Activated CD8-positive, alpha-beta memory T cell treated with anti-CD3 and anti-CD28 coated beads, Interleukin-2, amount 50 U/mL, for 1 hour (primary cell): ENCODE data around the gene GLS.
"Not testable (repeated sequence)": the region's sequence is repeated elsewhere in the genome, so short reads cannot be mapped to it uniquely, and the experiment has no call there.

Experiments
- DNase-seq: peaks from one replicate; pipeline ENCODE4 v3.0.0-alpha.2; 2020; ENCODE audit errors: extremely low read depth

The GLS gene

DNA sequence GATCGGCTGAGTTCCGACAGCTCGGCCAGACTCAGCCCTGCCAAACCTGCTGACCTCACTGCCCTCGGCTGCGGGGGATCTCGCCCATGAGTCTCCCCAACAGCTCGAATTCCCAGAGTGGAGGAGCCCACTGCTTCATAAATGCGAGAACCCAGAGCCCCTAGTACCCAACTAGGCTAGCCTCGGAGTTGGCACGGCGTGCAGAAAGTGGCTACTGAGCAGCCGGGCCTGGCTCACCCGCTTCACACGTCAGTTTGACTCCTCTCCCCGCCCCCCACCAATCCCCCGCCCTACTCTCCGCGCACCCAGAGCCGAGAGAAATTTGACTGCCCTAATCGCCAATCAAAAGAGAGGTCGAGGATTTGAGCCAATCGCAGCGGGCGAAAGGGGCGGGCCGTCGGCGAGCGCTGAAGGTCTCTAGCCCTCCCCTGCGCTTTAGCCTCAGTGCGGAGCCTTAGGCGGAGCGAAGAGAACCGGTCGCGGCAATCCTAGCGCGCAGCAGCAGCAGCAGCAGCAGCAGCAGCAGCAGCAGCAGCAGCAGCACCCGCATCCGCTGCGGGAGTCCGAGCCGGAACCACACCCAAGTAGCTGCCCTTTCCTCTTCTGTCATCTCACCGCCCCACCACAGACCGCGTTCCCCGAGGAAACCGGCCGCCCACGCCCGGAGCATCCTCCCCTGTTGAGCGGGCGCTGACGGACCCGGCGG lies at the start of gene GLS:
Gene GLS (plus strand): TSS at position 444 of the 706 bp plus-strand sequence. CDS start 264 bp downstream, outside the sequence.
- peak; percentile 95 for DNase-seq

DNA sequence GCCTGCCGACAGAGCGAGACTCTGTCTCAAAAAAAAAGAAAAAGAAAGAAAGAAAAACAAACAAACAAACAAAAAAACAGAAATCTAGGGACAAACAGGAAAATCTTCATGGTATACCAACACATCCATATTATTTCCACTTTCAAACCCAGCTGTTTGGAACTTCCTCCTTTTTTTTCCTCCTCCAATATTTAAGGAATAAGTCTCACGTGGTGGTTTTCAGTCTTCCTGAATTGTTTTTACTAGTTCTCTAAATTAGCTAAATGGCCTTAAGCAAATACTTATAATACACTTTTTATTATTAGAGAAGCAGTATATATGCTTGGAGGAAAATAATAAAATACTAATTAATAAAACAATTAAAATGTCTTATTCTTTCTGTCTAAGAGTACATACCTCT lies 48.7 kb upstream of the GLS start:
- DNase-seq: no peak

DNA sequence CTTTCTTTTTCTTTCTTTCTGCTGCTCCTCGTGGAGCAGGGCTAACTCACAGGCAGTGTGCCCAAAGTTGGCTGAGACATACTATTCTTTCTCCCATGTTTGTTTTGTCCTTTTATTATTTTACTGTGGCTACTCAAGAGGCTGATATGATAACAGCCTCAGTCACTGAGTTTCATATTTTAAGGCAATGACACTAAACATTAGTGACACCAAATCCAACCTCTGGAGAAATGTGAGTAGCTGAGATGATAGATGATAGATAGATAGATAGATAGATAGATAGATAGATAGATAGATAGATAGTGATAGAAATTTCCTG lies 45.8 kb upstream of the GLS start:
- no peak for DNase-seq

DNA sequence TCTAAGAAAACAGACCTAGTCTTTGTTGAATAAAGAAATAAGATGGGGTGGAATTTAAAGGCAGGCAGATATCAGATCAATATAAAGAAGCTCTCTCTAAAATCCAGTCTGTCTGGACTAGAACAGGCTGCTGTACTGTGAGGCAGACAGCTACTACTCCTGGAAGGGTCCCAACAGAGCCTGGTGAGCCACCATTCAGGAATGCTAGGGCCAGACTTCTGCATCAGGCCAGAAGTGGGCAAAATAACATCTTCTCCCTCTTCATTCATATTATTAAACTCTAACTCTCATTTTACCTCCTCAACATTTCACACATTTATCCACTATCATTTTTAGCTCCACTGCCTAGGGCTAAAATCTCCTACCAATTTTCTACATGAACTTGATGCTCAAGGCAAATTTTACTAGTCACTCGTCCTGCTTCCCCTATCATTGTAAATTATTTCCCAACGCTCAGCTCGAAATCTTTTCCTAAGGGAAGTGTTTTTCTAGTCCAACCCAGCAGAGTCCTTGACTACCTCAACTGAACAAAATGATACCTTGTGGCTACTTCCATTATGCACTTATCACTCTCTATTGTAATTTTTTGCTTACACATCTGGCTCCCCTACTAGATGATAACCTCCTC lies 45.2 kb upstream of the GLS start:
- DNase-seq: no peak

DNA sequence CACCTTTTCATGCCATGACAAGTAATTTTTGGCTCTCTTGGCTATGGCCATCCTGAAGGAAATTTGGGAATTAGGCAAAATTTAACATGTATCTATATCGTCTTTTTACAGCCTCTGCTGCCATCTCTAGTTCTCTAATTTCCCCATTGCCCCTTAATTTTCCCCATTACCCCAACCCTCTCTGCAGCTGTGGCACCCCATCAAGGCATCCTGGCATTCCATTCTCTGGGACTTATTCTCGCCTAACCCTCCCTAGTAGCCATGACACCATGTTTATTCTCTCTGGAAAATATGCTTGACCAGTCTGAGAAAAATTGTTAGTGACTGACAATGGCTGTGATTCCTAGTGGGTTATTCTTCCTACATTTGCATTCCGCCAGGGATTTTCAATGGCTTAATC lies 43.9 kb upstream of the GLS start:
- no peak for DNase-seq

DNA sequence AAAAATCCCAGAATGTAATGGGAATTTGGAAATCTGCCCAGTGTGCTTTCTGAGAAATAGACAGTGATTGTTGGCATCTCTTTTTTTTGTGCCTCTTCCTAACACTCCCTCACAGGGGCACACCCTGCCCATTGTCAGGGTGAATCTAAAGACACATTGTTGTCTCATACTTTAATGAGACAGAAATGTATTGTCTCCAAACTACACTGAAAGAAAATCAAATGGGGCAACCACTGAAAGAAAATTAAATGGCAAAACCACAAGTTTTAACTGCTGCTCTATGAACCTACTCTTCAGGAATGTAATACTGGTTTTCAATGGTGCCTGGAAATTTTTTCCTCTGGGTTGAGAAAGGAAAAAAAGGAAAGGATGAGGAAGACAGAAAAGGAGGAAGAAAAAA lies 43.2 kb upstream of the GLS start:
- no peak for DNase-seq

DNA sequence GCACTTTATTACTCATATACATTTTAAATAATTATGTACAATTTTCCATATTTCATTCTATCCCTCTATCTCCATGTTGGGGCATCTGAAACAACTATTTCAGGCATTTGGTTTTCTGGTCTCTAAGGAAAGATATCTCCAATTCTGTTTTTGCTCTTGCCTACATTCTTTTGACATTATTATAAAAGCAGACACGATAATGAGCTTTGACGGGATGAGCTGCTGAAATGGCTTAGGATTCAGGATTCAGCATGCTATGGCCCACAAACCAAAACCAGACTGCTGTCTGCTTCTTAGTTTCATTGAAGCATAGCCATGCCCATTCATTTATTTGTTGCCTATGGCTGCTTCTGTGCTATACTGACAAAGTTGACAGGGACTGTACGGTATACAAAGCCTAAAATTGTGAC lies 42.7 kb upstream of the GLS start:
- no peak for DNase-seq

DNA sequence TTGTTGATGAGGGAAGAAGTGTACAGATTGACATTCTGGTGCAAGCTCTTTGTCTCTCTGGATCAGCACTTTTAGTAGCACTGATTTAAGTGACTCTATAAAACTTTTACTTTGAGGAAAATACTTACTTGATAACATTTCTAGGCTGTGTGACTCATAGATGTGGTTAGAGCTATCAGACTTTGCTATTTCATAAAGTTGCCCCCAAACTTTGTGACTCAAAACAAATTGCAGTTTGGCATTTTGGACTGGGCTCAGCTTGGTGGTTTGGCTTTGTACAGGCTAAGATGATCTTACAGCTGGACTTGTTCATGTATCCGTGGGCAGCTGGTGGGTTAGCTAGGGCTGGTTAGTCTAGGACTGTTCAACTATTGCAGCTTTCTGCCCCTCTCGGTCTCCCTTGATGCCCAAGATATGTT lies 42.1 kb upstream of the GLS start:
- DNase-seq: no peak

DNA sequence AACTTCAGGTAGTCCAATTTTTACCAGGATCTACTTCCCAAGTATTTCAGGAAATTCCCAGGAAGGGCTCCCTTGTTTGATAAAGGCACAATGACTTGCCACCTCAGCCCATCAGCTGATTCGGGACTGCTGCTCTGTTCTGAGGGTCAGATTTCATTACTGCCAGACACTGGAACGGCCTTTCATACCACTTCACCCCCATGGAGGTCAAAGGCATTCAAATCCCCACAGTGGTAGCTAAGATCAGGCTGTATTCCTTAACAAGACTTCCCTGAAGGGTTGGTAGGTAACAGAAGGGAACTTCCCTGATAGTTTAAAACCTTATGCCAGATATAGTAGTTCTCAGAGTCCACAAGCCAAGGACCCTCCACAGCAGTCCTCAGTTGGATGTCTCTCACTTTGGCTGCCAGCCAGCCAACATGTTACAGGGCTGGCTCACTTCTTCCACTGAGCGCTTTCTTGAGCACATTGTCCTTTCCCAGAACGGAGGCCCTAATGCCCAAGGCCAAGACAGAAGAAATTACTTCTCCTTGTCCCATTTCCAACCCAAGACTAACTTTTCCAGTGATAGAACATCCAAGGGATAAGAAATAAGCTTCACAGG lies 40.0 kb upstream of the GLS start:
- DNase-seq: no peak

DNA sequence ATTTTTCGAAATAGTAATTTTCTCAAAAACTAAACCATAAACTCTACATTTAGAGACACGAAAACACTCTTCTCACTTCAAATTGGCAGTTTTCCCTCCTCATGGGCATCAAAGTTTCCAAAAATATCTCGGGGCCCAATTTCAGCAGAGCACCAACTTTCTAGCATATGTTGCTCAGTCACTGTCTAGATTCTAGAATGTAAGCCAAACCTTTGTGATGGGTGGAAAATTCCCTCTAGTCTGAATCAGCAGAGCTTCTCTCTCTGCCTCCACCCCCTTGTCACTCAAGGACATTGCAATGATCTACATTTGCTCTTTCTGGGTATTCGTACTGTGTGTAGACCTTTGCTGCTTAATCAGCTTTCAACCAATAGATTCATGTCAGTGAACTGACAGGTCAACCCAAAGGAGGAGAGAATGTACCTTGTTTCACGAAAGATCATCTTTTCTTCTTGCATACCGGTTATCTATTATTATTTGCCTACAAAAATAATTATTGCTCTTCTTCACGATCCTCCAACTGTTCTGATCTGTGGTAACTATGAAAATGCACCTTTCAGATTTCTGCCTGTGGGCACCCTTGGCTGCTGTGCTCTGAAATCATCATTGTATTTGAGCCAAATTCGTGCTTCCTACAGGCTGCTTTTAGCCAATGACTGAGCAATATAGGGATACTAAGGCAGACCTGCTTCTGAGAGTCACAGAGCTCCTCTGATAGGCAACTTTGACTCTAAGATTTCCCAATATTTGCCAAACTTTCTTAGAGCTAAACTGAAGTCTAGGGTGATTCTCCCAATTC lies 38.7 kb upstream of the GLS start:
- no peak for DNase-seq

DNA sequence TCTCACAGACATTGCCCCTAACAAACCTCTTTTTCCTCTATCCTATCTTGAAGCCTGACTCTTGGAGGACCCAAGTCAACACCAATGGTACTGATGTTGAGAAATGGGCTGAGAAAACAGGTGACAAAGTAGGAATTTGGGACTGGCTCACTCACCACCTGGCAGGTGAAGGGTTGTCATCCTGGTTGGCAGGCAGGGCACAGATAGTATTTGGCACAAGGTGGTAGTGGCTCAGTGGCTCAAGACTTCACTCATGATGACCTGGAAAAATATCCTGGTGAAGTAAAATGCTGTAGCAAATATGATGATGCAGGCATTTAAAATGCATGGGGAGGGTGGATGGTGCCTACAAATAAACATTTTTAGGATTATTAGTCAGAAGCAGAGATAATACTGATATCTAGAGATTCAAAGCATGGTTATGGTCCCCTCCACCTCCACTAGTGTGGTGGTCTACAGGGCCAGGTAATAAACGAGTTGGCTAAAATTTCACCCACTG lies 38.0 kb upstream of the GLS start:
- DNase-seq: no peak

DNA sequence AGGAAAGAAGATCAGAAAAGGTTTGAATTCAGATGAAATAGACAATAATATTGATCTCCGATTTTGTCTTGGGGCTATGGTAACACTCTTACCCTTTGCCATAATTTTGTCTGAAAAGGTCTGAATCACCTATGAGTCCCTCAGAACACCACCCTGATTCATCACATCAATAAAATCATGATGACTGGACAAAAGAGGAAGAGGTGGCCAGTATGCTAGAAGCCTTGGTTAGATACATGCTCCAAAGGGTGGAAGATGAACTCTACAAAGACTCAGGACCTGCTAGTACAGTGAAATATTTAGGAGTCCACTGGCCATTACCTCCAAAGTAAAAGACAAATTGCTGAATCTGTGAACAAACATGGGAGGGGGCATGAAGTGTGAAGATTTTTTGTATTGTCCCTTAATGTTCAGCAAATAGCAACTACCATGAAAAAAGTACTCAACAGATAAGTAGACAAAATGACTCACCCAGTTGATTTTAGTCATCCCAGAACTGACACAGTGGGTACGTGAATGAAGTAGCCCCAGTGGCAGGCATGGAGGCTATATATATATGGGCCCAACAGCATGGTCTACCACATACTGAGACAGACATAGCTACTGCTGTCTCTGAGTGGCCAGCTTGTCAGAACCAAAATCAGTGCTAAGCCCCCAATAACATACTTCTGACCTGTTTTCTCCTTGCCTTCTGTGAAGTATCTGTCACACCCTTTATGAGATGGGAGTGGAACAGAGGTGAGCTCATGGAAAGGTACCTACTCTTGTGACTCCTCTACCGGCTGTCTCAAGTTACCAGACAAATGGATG lies 36.5 kb upstream of the GLS start:
- DNase-seq: no peak

DNA sequence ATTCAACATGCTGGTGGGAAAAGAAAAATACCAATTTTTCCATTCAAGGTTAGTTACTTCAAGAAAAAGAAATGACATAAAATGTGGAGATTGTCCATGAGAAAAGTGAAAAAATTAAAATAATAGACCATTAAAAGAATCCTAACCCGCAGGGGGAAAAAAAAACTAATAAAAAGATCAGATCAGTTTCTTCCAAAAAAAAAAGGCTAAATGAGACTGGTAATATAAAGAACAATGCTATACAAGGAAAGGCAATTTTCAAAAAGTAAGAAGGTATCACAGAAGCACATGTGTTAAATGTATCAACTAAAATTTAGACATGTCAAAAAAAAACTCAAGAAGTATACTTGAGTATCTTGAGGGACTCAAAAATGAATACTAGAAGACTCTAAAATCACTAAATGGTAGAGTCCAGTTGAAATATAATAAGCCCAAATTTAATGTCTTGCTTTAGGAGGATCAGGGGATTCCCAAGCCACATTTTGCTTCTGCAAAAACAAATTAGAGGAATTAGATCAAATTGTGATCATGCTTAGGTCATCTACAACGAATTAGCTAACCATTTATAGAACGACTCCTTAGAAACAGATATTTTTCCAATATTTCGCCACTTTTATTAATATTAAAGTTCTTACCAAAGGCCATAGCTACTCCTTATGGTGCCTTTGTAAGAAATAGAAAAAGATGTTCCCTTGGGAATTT lies 35.8 kb upstream of the GLS start:
- DNase-seq: no peak

DNA sequence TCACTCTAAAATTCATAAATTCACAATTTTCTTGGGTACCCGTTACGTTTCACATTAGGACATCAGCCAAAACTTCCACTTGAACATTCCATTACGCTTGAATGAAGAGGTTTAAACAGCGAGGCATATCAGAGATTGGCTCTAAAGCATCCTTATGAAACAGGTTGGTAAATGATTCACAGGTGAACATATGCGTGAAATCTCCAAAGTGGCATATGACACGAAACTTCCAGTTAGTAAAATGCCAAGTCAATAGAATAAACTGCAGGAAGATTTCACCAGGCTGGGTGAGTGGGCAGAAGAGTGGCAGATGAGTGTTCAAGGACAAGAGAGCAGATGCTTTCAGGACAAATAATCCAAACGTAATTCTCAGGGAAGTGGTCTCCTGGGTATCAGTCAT lies 33.9 kb upstream of the GLS start:
- no peak for DNase-seq

DNA sequence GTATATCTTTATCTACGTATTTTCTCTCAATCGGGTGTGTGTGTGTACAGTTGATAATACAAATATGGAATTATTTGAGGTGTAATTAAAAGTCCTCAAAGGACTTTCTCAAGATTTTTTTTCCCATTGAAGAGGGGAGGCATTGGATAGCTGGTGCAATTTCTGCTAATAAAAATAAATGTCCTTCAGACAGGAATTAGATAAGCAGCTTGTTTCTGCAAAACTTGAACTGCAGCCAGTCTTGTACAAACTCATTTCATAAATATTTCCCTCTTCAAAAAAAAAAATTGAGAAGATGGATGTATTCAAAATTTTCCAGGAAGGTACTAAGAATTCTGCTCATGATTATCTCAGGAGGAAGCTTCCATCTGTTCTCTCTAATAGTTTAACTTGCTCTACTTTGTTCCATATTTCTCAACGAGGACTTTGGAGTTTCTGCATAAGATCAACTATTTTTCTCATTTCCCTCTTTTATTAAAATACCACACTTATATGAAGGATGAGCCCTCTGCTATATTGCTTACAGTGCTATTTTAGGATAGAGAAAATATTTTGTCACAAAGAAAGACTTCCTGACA lies 33.0 kb upstream of the GLS start:
- no peak for DNase-seq

DNA sequence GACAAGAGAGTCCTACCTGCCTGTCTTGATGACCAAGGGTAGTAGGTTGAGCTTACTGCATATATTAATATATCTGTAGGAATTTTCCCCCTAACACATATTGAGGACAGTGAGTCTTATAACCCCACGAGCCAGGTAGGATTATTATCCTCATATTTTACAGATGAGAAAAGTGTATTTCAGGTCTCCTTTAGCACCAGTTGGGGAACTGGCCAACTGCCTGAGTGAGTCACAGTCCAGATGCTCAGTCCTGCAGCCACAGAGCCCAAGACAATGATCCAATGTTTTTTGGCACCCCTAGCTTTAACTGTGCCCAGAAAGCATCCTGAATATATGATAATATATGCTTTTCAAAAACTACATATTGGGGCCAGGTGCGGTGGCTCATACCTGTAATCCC lies 30.8 kb upstream of the GLS start:
- no peak for DNase-seq

DNA sequence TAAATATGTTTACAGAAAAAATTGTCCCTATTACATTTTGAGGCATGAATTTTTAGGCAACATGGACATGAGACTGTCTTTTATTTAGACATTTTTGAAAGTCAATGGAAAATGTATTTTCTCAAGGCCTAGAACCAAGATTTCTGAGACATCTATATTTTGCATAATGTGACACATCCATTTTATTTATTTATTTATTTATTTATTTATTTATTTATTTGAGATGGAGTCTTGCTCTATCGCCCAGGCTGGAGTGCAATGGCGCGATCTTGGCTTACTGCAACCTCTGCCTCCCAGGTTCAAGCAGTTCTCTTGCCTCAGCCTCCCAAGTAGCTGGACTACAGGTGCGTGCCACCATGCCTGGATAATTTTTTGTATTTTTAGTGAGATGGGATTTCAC lies 27.6 kb upstream of the GLS start:
- DNase-seq: not testable (repeated sequence)

DNA sequence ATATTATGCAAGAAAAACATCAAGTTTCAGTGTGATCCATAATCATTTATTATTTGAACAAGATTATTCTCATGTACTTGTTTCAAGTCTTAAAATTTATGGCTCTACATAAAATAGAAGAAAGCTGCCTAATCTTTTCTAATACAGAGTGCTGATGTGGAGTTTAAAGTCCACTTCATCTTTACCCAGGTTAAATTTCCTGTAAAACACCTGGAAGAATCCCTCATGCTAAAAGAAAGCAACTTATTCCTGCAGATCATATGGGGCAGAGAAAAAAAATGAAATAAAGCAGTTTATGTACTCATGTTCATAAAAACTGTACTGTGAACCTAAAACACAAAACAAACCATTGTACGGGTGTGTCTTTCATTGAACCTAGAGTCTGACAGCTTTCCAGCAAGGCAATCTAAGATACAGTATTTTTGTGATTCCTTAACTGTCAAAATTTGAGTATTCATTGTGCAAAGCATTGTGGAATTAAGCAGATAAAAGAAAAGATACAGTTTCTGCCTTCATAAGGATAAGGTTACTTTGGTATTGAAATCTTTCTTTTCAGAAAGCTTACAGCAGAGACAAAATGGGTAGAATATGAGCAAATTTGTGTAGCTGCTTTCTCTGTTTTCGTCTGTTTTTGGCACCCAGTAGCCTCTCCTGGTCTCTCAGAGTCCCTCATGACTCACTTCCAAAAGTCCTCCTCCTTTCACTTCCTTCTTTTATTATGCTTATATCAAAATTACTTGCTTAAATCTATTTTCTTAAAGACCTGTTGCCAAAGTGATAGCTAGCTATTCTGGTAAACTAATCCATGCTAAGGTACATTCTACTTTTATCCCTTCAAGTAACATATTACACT lies 26.9 kb upstream of the GLS start:
- no peak for DNase-seq

DNA sequence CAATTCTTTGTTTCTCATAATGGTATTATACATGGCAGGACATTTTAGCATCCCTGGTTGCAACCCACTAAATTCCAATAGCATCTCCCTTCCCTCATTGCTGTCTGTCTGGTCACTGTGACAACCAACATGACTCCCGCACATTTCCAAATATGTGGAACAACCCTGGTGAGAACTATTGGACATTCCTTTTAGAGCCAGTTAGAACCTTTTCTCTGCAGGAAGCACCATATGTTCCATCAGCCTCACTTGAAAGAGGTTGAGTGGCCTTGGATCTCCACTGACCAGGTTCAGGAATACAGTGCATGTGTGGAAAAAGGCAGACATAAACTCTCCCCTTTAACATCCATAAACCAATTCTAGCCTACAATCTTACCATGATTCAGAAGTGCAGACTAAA lies 25.9 kb upstream of the GLS start:
- no peak for DNase-seq

DNA sequence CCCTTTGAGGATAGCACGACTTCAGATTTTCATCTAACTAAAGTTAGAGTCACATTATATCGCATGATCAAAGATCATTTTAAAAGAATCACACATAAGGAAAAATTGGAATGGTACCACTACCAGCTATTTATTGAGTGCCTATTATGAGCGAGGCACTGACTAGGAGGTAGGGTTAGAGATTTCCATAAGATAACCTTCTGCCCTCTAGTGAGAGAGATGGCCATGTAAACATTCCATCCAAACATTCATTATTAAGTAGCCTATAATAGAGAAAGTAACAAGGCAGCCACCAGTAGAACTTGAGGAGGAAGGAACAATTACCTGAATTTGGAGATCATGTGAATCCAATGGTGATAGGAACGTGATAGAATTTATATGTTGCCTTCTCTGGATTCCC lies 25.4 kb upstream of the GLS start:
- no peak for DNase-seq
